ENCODE results near the gene CEP128.

CEP128 gene

DNA sequence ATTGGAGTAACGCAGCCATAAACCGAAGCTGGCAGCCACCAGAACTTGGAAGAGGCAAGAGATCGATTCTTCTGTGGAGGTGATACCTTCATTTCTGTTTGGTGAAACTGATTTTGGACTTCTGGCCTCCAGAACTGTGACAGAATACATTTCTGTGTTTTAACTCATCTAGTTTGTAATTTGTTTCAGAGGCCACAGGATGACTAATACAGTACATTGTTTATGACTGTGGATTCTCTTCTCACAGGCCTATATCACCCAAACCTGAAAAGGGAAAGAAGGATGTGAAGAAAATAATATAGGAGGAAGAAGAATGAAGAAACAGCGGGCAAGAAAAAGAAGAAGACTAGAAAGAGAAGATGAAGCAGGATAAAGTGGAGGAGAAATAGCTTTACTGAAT, 466.5 kb downstream of the CEP128 start:
- H3K4me3 ChIP-seq (ENCODE audit: low read depth, low read length): no peak overlapping the region
- no peak for DNase-seq (ENCODE audit: low read depth)
- TF ChIP-seq, protein P1, sequence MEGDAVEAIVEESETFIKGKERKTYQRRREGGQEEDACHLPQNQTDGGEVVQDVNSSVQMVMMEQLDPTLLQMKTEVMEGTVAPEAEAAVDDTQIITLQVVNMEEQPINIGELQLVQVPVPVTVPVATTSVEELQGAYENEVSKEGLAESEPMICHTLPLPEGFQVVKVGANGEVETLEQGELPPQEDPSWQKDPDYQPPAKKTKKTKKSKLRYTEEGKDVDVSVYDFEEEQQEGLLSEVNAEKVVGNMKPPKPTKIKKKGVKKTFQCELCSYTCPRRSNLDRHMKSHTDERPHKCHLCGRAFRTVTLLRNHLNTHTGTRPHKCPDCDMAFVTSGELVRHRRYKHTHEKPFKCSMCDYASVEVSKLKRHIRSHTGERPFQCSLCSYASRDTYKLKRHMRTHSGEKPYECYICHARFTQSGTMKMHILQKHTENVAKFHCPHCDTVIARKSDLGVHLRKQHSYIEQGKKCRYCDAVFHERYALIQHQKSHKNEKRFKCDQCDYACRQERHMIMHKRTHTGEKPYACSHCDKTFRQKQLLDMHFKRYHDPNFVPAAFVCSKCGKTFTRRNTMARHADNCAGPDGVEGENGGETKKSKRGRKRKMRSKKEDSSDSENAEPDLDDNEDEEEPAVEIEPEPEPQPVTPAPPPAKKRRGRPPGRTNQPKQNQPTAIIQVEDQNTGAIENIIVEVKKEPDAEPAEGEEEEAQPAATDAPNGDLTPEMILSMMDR (IDR thresholded peaks at IDR 0.05; ENCODE audit: control insufficient read depth, extremely low read depth, insufficient read depth): no peak

DNA sequence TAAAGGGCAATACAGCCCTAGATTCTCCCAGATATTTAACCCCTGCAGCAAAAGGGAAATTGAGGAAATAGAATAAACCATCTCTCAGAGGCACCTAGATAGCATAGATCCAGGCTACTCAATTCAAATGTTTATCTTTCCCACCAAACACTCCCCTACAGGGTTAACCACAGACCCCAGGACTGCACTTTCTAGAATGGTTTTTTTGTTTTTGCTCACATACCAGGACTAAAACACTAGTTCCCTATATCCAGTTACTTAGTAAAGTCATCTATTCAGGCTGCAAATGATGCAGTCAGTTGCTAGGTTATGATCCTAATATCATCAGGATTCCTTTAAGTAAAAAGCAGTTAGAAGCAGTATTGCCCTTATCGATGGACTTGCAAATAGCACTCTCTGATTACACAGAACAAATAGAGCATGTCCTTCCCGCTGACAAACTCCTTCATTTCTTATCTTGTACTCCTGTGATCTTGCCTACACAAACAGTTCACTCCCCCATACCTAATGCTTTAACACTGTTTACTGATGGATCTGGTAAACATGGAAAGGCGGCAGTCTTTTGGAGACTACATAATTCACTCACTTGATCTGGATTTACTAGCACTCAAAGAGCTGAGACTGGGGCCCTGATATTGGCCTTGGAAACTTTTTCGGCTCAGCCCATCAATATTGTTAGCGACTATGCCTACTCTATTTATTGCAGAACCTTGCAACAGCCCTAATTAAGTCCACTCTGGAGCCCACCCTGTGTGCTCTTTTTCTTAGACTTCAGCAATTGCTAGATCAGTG, 473.0 kb downstream of the CEP128 start:
- TF ChIP-seq, protein P1 (IDR thresholded peaks at IDR 0.05; ENCODE audit: control insufficient read depth, extremely low read depth, insufficient read depth): no peak
- peak; percentile 50 for DNase-seq (ENCODE audit: low read depth)
- H3K4me3 ChIP-seq (ENCODE audit: low read depth, low read length): no peak overlapping the region

DNA sequence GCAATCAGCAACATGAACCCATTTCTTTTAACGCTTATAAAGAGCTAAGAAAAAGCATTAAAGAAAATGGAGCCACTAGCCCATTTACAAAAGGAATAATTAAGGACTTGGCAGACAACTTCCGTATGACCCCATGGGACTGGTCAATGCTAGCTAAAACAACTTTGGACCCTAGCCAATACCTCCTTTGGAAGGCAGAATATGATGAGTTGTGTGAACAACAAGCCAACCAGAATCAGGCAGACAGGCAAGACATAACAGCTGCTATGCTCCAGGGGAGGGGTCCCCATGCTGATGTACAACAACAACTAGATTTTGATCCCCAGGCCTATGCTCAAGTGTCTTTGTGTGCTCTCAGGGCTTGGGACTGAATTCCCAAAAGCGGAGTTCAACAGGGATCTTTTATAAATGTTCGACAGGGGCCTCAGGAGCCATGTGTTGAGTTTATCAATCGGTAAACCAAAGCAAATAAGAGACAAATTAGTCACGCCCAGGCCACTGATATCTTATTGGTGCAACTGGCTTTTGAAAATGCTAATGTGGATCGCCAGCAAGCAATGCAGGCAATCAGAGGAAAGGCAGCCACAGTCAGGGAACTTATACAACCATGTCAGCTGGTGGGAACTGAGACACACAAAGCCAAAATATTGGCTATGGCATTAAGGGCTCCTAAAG, 475.9 kb downstream of the CEP128 start:
- DNase-seq (ENCODE audit: low read depth): no peak
- TF ChIP-seq, protein P1 (IDR thresholded peaks at IDR 0.05; ENCODE audit: control insufficient read depth, extremely low read depth, insufficient read depth): no peak
- H3K4me3 ChIP-seq (ENCODE audit: low read depth, low read length): no peak overlapping the region

DNA sequence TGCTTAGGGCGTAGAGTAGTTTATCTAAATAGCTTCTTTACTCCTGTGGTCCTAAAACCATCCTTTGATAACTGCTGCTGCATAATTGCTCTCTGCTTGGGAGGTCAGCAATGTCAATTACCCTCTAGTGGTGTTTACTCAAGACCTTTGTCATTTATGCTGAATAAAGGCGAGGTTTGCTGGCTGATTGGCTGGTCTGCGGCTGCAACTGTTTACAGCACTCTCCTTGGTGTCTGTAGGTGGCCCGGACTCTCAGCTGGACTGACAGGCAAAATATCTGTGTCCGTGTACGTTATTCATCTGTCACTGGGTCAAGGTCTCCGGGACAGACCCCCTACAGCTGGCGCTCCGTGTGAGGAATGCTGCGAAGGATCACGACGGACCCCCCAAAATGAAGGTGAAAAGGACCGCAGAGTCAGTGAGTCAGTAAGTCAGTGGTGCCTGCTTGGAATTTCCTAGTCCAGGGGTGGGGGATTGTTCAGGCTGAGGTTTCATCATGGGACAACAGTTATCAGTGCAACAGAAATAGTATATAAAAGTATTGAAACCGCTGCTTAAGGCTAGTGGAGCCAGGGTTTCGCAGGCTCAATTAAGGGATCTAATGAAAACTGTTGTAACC, 476.9 kb downstream of the CEP128 start:
- TF ChIP-seq, protein P1 (IDR thresholded peaks at IDR 0.05; ENCODE audit: control insufficient read depth, extremely low read depth, insufficient read depth): no peak
- H3K4me3 ChIP-seq (ENCODE audit: low read depth, low read length): no peak overlapping the region
- DNase-seq (ENCODE audit: low read depth): no peak

DNA sequence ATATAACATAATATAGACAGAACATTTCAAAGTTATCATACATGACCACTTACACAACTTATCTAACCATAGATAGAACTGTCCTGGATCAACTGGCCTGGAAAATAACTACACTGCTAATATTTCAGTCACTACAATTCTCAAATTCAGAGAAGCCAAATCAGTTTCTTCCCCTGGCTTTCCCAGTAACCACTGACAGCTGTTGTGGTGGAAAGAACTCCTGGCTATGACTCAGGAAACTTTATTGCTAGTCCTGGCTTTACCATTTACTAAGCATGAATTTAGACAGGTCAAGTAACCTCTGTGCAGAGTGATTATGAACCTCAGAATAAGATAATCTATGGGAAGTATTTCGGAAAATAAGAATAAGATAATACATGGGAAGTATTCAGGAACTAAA, 485.3 kb downstream of the CEP128 start:
- no peak overlapping the region for H3K4me3 ChIP-seq (ENCODE audit: low read depth, low read length)
- no peak for DNase-seq (ENCODE audit: low read depth)
- TF ChIP-seq, protein P1 (IDR thresholded peaks at IDR 0.05; ENCODE audit: control insufficient read depth, extremely low read depth, insufficient read depth): no peak

DNA sequence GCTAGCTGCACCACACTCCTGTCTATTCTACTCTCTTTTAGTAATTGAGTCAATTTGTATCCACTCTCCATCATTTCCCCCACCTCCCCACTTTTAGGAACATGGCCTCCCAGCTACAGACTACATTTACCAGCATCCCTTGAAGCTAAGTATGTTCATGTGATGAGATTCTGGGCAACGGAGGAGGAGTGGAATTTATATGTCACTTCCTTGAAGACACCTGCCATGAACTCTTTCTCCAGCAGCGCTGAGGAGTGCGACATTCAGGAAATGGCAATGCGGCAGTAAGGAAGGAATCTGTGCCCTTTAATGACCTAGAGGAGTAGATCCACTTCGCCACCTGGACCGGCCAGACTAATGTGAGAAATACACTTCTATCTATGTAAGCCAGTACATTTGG, 486.5 kb downstream of the CEP128 start:
- peak overlapping the region; percentile 47 for H3K4me3 ChIP-seq (ENCODE audit: low read depth, low read length)
- TF ChIP-seq, protein P1 (IDR thresholded peaks at IDR 0.05; ENCODE audit: control insufficient read depth, extremely low read depth, insufficient read depth): no peak
- DNase-seq (ENCODE audit: low read depth): peak; percentile 27

Measured in LNCaP clone FGC (cell line).